Measurements from ENCODE around the gene SLC47A2.

DNA sequence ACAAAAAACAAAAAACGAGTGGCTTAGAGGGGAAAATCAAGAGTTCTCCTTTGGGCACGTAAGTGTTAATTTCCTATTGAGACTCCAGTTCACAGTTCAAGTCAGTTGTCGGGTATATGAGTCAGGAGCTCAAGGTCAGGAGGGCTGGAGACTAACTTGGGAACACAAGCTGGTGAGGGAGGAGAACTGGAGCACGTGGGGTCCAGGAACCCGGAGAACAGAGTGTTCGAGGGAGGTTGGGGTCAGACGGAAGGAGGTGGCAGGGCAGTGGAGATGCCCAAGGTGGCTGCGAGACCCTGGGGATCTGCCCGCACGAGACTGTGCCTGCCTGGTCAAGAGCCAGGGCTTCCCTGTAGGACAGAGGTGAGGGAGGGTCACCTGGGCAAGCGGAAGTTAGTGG, 19.7 kb upstream of the SLC47A2 start:
- TF ChIP-seq KLF10 (CRISPR knock-in tag; IDR thresholded peaks at IDR 0.05) (no peak), BHLHE40 (IDR thresholded peaks at IDR 0.05; ENCODE audit: low read length) (no peak), E2F3 (CRISPR knock-in tag; IDR thresholded peaks at IDR 0.05) (no peak), POLR2A (conservative IDR thresholded peaks at IDR 0.05) (no peak), PREB (CRISPR knock-in tag; IDR thresholded peaks at IDR 0.05) (no peak), ZNF785 (CRISPR knock-in tag; IDR thresholded peaks at IDR 0.05) (no peak)
